GM19238 (cell line): Measurements from ENCODE around the gene RBM26.

ENCODE experiments used
- DNase-seq: peaks from one replicate; pipeline ENCODE4 v3.0.0; 2011; ENCODE audit warnings: low spot score; ENCODE audit not compliant: insufficient read length

The RBM26 gene

GRCh38 chr13:79423340-79423739, 17.3 kb upstream of the RBM26 start:
- DNase-seq, result no peak

- no peak for DNase-seq
Measured at GRCh38 chr13:79419365-79419764, 13.3 kb upstream of the RBM26 start.

GRCh38 chr13:79417741-79418140, 11.7 kb upstream of the RBM26 start:
- DNase-seq, result no peak

GRCh38 chr13:79413521-79413920, 7.5 kb upstream of the RBM26 start:
- no peak for DNase-seq

- no peak for DNase-seq
Measured at GRCh38 chr13:79409828-79410227, 3.8 kb upstream of the RBM26 start.

GRCh38 chr13:79407349-79407979, 1.4 kb upstream of the RBM26 start:
- no peak for DNase-seq

- DNase-seq, result no peak
Measured at GRCh38 chr13:79406597-79406908, 498 bp upstream of the RBM26 start.

GRCh38 chr13:79405501-79405830, 589 bp downstream of the RBM26 start:
- DNase-seq, result no peak

GRCh38 chr13:79404985-79405384, 1.1 kb downstream of the RBM26 start:
- no peak for DNase-seq

- DNase-seq, result no peak
Measured at GRCh38 chr13:79404361-79404760, 1.7 kb downstream of the RBM26 start.

- DNase-seq, result no peak
Measured at GRCh38 chr13:79403113-79403512, 2.9 kb downstream of the RBM26 start.

GRCh38 chr13:79402679-79403078, 3.4 kb downstream of the RBM26 start:
- no peak for DNase-seq

GRCh38 chr13:79402074-79402635, 3.9 kb downstream of the RBM26 start:
- DNase-seq, result no peak

GRCh38 chr13:79401259-79402070, 4.6 kb downstream of the RBM26 start:
- DNase-seq, result no peak

GRCh38 chr13:79398915-79399314, 7.1 kb downstream of the RBM26 start:
- DNase-seq, result no peak

GRCh38 chr13:79398127-79398526, 7.9 kb downstream of the RBM26 start:
- DNase-seq, result no peak

GRCh38 chr13:79395881-79396280, 10.2 kb downstream of the RBM26 start:
- no peak for DNase-seq

GRCh38 chr13:79393564-79394249, 12.3 kb downstream of the RBM26 start:
- DNase-seq, result no peak

GRCh38 chr13:79392882-79393563, 13.0 kb downstream of the RBM26 start:
- DNase-seq, result no peak

- DNase-seq, result no peak
Measured at GRCh38 chr13:79389026-79389425, 17.0 kb downstream of the RBM26 start.

GRCh38 chr13:79387853-79388252, 18.2 kb downstream of the RBM26 start:
- no peak for DNase-seq
